ENCODE data around the gene STRN4.
A peak's percentile ranks its signal among the peaks of the same experiment; 100 is the strongest.
"Not testable (repeated sequence)": the region's sequence is repeated elsewhere in the genome, so short reads cannot be mapped to it uniquely, and the experiment has no call there.

The STRN4 gene

DNA sequence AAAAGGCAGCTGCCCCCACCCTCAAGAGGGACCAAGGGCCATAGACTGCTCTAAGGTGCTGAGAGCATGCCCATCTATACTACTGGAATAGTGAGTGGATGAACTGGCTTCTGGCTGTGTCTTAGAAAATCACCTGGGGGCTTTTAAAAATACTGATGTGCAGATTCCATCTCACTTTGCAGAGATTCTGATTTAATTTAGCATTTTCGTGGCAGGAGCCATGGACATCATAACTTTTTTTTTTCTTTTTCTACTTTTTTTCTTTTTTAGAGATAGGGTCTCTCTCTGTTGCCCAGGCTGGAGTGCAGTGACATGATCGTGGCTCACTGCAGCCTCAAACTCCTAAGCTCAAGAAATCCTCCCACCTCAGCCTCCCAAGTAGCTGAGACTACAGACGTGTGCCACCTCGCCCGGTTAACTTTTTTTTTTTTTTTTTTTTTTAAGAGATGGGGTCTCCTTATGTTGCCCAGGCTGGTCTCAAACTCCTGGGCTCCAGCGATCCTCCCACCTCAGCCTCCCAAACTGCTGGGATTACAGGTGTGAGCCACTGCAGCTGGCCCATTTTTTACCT lies 33.4 kb downstream of the STRN4 start:
- not testable (repeated sequence) for DNase-seq (ENCODE audit: low spot score)

DNA sequence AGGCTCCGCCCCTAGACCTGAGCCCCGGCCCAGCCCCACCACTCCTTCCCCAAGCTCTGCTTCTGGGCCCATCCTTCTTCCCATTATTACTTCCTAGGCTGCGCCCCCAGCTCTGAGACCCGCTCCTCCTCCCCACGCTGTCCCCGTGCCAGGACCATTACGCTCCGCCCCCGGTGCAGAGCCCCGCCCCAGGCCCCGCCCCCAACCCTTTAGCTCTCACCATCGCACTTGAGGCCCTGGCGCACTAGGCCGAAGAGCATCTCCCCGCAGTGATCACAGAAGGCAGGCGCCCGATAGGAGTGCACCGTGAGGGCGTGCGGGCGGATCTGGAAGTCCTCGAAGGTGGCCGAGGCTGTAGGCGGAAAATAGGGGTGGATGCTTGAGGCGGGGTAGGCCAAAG lies 35.6 kb downstream of the STRN4 start:
- DNase-seq (ENCODE audit: low spot score) = no peak

DNA sequence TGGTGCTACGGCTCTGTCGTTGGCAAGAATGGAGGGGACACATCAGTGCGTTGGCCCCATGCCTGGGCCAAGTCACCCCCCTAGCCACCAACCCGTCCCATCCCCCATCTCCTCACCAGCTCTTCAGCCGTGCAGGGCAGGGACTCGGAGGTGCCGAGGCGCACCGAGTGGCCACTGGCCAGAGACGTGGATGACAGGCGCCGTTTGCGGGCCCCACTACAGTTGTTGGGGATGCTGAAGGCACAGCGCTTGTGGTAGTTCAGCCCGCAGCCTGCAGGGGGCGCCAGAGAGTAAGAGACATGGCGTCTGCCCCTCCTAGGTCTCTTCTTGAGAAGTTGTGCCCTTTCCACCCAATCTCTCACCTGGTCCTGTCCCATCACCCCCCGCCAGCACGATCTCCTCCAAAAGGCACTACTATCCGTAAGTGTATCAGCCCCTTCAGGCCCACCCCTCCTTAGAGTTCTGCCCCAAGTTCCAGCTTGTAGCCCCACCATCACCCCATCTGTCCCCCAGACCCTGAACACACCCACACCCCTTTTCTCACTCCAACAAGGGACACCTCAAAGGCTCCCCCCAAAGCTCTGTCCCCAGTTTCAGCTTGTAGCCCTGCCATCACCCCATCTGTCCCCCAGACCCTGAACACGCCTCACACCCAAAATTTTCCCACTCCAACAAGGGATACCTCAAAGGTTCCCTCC lies 41.7 kb downstream of the STRN4 start:
- peak; percentile 88 for DNase-seq (ENCODE audit: low spot score)

DNA sequence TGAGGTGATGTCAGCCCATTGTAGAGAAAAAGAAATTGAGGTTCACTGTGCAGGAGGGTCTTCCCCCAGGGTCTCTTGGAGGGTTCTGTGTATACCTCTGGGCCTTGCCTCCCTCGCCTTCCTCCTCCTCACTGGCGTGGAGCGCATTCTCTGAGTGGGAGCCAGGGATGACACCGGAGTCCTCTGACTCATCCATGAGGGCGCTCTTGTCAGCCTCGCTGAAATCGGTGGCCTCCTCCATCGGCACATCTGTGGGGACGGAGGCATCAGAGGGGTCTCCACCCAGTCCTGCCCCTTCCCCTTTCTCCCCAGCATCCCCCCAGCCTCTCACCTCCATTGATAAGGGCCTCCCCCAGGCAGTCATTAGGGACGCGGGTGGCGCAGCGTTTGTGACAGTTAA lies 45.5 kb downstream of the STRN4 start:
- no peak for DNase-seq (ENCODE audit: low spot score)

DNA sequence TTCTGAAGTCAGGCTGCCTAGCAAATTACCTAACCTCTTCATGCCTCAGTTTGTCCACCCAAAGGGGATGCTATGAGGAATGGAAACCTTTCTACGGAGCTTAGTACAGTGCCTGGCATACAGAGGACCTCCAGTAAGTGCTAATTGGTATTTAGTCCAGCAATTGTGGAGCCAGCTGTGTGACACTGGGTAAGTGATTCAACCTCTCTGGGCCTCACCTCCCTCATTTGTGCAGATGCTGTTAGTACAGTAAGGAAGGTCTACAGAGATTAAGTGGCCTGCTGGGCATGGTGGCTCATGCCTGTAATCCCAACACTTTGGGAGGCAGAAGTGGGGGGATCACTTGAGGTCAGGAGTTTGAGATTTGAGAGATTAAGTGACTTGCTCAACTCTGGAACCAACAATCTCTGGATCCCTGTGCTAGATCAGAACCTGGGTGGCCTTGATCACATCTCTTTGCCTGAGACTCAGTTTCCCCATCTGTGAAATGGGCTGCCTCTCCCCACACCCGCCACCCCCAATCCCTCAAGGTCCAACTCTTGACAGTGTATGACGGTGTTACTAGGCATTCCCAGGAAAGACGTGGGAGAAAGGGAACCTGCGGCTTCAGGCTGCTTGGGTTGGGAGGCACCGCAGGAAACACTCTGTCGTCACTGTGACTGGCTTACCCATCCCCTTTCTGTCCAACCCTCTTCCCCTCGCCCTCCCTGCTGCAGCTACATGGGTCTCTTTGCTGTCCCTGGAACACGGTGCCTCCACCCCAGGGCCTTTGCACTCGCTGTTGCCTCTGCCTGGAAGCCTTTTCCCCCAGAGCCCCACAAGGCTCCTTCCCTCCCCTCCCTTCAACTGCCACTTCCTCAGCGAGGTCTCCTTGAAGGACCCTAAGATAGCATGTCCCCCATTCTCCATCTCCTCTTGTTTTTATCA lies 47.6 kb downstream of the STRN4 start:
- no peak for DNase-seq (ENCODE audit: low spot score)

DNA sequence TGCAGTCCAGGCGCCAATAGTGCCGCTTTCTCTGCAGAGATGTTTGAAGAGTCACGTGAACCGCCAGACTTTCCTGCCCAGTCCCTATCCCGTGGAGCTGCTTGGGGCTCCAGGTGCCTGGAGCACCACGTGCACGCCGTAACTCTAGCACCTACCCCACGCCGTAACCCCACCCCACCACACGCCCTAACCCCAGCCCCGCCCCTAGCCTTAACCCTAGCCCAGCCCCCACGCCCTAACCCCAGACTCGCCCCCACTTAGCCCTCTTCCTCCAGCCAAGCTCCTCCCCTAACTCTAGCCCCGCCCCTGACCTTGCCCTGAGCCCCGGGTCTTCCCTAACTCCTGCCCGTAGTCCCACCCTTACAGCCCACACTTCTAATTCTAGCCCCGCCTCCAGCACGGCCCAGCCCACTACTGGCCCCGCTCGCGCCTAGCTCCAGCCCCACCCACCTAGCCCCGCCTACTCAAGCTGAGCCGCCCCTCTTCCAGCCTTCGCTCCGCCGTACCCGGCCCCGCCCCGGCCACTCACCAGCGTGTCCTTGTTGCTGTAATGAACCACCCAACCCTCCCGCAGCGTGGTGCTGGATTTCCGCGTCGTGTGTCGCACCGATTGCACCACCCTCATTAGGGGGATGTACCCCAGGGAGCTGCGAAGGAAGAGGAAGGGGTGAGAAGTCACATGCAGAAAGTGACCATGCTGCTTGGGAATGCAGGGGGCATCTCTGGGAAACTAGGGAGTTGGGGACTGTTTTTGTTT lies 48.9 kb downstream of the STRN4 start:
- DNase-seq (ENCODE audit: low spot score) = no peak

DNA sequence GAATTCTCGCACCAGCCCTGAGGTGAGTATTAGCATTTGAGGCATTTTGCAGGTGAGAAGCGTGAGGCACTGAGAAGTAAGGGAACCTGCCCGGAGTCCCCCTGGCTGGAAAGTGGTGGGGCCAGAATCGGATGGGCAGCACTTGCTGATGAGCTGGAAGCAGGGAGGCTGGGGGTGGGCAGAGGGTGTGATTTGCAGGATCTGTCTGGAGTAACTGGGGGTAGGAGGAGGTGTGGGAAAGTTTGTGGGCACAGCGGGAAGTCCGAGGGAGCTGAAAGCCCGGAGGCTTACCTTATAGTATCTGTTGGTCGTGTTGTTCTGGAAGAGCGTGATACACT lies 49.4 kb downstream of the STRN4 start:
- no peak for DNase-seq (ENCODE audit: low spot score)

DNA sequence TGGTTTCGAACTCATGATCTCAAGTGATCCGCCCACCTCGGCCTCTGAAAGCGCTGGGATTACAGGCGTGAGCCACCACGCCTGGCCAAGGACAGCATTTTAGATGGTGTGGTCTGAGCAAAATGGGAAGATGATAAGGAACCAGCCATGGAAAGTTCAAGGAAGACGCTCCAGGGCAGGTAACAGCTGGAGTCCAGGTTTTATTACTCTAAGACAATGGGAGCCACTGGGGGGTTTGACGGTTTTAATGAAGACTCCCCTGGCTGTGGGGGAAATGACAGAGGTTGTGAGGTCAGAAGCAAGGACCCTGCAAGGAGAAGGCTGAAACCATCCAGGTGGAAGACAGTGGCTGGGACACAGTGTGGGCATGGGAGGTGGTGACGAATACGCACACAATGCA lies 50.2 kb downstream of the STRN4 start:
- DNase-seq (ENCODE audit: low spot score) = no peak

DNA sequence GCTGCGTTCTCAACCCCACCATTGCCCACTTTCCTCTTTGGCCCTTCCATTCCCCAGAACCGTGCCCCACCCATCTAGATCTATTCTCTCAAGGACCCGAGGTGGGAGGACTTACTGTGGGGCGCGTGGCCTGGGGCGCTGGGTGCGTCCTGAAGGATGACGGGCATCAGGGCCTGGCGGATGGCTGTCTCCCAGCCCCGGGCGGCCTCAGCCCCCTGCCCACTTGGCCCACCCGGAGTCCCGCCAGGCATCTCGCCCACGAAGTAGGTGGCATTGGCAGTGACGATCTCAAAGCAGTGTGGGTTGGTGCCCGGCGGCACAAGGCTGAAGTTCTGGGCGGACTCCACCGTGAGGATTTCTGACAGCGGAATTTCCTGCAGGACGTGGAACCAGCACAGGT lies 52.5 kb downstream of the STRN4 start:
- no peak for DNase-seq (ENCODE audit: low spot score)

DNA sequence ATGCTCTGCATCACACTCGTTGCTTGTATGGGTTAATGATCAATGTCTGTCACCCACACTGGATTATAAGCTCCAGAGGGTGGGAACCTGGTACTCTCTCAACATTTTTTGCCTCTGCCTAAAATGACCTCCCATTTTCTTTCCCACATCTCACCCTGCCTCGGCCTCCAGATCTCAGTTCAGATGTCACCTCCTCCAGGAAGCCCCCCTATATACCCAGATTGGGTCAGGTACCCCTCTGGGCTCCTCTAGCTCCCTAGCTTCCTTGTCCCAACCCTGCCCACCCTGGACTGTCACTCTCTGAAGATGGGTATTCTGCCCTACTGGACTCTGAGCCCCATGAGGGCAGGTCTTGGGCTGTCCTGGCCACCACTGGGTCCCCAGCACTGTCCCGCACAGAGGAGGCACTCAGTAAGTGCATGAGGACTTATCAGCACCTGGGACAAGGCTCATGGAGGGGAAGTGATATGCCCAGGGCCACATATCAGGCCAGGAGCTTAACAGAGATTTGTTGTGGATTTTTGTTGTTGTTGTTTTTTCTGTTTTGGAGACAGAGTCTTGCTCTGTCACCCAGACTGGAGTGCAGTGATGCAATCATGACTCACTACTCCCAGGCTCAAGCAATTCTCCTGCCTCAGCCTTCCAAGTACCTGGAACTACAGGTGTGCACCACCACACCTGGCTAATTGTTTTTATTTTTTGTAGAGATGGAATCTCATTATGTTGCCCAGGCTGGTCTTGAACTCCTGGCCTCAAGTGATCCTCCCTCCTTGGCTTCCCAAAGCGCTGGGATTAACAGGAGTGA lies 53.1 kb downstream of the STRN4 start:
- no peak for DNase-seq (ENCODE audit: low spot score)

DNA sequence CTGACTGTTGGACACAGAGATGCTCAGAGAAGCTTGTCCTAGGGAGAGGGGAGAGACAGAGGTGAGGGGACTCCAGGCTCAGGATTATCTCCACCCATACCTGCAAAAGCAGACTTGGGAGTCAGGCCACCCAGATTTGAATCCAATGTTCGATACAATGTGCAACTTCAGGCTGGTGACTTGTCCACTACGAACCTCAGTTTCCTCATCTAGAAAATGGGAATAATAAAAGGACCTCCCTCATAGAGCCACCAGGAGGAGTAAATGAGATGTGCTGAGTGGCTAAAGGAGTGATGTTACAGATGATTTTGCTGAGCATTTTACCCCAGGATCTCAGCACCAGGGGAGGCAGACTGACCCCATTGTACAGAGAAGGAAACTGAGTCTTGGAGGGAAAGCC lies 54.3 kb downstream of the STRN4 start:
- no peak for DNase-seq (ENCODE audit: low spot score)

DNA sequence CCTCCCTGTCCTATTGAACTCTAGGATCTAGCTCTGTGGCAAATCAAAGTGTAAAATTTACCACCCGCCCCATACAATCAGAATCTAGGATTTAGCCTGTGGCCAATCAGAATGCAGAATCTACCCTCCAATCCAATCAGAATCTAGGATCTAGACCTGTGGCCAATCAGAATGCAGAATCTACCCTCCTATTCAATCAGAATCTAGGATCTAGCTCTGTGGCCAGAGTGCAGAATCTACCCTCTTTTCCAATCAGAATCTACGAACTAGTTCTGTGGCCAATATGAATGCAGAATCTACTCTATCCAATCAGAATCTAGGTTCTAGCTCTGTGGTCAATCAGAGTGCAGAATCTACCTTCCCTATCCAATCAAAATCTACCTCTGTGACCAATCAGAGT lies 55.1 kb downstream of the STRN4 start:
- no peak for DNase-seq (ENCODE audit: low spot score)

DNA sequence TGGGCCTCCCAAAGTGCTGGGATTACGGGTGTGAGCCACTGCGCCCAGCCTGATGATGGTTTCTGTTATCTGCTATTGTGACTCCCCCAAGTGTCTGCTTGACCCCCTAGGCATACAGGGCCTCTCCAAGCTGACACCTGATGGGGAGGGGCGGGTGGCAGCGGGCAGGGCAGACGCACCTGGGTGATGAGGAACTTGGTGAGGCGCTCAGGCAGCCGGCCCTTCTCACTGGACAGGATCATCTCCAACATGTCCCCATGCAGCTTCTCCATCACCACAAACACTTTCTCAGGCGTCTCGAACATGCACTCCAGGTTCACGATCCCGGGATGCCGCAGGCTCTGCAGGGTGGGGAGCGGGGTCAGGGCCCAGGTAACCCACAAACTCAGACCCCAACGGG lies 56.9 kb downstream of the STRN4 start:
- DNase-seq (ENCODE audit: low spot score) = no peak

DNA sequence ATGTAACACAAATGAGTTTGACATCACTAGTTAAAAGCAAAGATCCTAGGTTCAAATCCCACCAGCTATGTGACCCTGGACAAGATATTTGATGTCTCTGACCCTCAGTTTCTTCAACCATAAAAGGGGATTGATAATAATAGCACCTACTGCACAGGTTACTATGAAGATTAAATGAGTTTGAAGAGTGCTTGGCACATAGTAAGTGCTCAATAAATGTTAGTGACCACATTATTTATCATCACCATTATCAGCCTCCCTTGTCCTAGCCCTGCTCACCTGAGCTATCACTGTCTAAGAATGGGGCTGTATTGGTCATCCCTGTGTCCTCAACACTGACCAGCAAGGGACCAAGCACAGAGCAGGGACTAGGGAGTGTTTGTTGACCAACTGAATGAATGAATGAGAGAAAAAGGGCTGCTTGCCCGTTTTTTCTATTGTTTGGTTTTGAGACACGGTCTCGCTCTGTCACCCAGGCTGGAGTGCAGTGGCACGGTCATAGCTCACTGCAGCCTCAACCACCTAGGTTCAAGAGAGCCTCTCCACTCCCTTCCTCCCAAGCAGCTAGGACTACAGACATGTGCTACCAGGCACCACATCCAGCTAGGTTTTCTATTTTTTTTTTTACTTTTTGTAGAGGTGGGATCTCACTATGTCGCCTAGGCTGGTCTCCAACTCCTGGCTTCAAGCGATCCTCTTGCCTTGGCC lies 58.7 kb downstream of the STRN4 start:
- DNase-seq (ENCODE audit: low spot score) = no peak

DNA sequence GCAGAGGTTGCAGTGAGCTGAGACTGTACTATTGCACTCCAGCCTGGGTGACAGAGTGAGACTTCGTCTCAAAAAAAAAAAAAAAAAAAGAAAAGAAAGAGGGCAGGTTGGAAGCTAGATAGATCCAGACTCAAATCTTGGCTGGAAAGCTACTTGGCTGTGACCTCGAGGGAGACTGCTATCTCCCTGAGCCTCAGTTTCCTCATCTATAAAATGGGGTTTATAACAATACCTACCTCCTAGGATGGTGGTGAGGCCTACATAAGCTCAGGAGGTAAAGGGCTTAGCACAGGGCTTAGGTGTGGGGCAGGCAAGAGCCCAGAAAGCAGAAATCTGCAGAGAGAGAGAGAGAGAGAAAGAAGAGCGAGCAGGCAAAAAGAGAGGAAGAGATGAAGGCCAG lies 61.1 kb downstream of the STRN4 start:
- DNase-seq (ENCODE audit: low spot score) = no peak

DNA sequence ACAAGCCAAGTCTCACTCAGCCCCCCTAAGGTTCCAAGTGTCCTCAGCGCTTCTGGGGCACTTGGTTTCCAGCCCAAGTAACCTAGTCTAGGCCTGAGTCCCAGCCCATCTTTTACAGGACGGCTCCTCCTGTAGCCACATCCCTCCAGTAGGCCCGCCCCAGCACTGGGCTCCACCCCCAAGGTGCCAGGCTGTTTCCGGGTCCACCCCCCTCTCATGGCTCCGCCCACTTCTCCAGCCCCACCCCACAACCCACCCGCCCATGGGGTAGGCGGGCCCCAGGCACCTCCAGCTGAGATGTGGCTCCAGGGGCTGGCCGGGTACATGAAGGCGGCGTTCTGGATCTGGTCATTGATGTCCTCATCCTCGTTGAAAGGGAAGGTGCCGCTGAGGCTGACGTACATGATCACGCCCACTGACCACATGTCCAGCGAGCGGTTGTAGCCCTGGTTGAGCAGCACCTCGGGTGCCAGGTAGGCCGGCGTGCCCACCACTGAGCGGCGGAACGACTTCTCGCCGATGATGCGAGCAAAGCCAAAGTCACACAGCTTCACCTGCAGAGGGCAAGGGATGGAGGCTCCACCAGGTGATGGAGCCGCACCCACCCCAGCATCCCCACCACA lies 68.0 kb downstream of the STRN4 start:
- DNase-seq (ENCODE audit: low spot score) = no peak

DNA sequence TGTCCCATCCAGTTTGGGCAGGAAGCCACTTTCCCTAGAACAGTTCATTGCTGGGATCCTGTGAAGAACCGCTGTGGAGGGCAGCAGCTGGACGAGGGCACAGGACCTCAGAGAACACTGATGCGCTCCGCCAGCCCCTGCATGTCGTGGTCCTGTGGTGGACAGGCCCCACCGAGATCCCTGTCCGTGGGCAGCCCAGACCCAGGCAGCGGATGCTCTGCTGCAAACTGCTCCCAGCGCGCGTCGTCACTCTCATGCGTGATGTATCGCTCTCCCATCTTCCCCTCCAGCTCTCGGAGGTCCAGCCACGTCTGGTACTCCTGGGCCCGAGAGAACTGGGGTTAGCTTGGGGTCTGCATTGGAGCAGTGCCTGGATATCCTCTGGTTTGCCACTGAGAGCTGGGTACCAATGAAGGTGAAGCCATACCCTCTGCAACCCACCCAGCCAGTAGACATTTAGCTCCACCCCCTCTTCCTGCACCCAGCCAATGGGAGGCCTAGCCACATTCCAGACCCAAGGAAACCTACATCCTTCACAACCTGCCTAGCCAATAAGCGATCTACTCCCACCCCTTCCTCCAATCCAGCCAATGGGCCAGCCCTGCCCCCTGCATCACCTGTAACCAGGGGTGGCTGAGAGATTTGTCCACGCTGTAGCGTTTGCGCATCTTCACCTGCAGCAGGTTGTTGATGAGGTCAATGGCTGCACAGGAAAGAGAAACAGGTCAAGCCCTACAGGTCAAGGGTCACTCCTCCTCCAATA lies 71.7 kb downstream of the STRN4 start:
- DNase-seq (ENCODE audit: low spot score) = no peak

DNA sequence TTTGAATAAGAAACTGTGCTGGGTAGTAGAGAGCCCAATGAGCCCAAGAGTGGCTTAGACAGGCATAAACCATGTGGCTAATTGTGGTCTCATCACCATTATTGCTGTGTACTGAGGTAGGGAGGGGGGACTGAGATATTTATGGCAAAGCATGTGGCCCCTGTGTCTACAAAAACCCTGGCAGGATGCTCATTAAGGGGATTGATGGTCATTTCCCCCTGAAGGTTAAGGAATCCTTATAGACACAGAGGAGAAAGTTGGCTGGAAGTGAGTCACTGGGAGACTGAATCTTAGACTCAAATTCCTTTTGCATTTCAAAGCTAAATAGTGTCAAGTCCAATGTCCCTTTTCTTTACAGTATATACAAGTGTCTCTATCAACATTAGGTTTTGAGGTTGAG lies 75.4 kb downstream of the STRN4 start:
- DNase-seq (ENCODE audit: low spot score) = no peak

Measured in HuH-7 (cell line).